IMR-90 (cell line): ENCODE measurements around the gene MYO1D.

Experiments used
- BHLHE40 ChIP-seq: fragments of 150-350 bp; IDR thresholded peaks from 2 replicates; pipeline ENCODE4 v1.6.1; 2016; ENCODE audit warnings: mild to moderate bottlenecking, low read depth, low read length
- CHD1 ChIP-seq: IDR thresholded peaks from 2 replicates; pipeline ENCODE4 v1.6.1; 2012; ENCODE audit warnings: low read depth, low read length, improper control_type of control experiment
- CTCF ChIP-seq: conservative IDR thresholded peaks from 2 replicates; pipeline ENCODE4 v1.5.1; 2012; ENCODE audit warnings: mild to moderate bottlenecking, low read depth, low read length, improper control_type of control experiment
- ELK1 ChIP-seq: fragments of 150-350 bp; IDR thresholded peaks from 2 replicates; pipeline ENCODE4 v1.6.1; 2016; ENCODE audit warnings: low read depth, mild to moderate bottlenecking, low read length, moderate library complexity, borderline replicate concordance
- FOS ChIP-seq: fragments of 150-350 bp; IDR thresholded peaks from 2 replicates; pipeline ENCODE4 v1.6.1; 2016; ENCODE audit warnings: low read depth, low read length
- MAZ ChIP-seq: IDR thresholded peaks from 2 replicates; pipeline ENCODE4 v1.6.1; 2012; ENCODE audit warnings: low read depth, mild to moderate bottlenecking, low read length, improper control_type of control experiment, moderate library complexity, borderline replicate concordance
- MXI1 ChIP-seq: IDR thresholded peaks from 2 replicates; pipeline ENCODE4 v1.6.1; 2012; ENCODE audit warnings: low read depth, mild to moderate bottlenecking, low read length, moderate library complexity, borderline replicate concordance
- POLR2A ChIP-seq: IDR thresholded peaks from 2 replicates; pipeline ENCODE4 v1.6.1; 2012; ENCODE audit warnings: mild to moderate bottlenecking, low read depth, low read length
- RAD21 ChIP-seq: IDR thresholded peaks from 2 replicates; pipeline ENCODE4 v1.6.1; 2012; ENCODE audit warnings: low read length, improper control_type of control experiment
- RCOR1 ChIP-seq: IDR thresholded peaks from 2 replicates; pipeline ENCODE4 v1.6.1; 2012; ENCODE audit warnings: mild to moderate bottlenecking, low read length, improper control_type of control experiment; ENCODE audit not compliant: insufficient replicate concordance
- RFX5 ChIP-seq: IDR thresholded peaks from 2 replicates; pipeline ENCODE4 v1.8.0; 2012; ENCODE audit warnings: low read depth, mild to moderate bottlenecking, low read length, moderate library complexity
- SMC3 ChIP-seq: fragments of 150-350 bp; IDR thresholded peaks from 2 replicates; pipeline ENCODE4 v1.6.1; 2016; ENCODE audit warnings: low read depth, mild to moderate bottlenecking, antibody characterized with exemption, low read length, moderate library complexity
- USF2 ChIP-seq: fragments of 150-350 bp; IDR thresholded peaks from 2 replicates; pipeline ENCODE4 v1.6.1; 2017; ENCODE audit warnings: mild to moderate bottlenecking, antibody characterized with exemption, low read length, low read depth

- no peak for TF ChIP-seq ELK1
- no peak for TF ChIP-seq CTCF
- no peak for TF ChIP-seq POLR2A
- TF ChIP-seq MAZ: no peak
- no peak for TF ChIP-seq CHD1
- TF ChIP-seq RFX5: no peak
- TF ChIP-seq SMC3: no peak
- TF ChIP-seq RCOR1: no peak
- TF ChIP-seq MXI1: no peak
- no peak for TF ChIP-seq USF2
- no peak for TF ChIP-seq FOS
- no peak for TF ChIP-seq RAD21
- no peak for TF ChIP-seq BHLHE40
Observed at GRCh38 chr17:32583053-32583452, 293.9 kb downstream of the MYO1D start.
